Activated naive CD4-positive, alpha-beta T cell treated with anti-CD3 and anti-CD28 coated beads, Interleukin-2, amount 50 U/mL, for 24 hours (primary cell): ENCODE results near the gene TMEM11.
"Not testable (repeated sequence)": the region's sequence is repeated elsewhere in the genome, so short reads cannot be mapped to it uniquely, and the experiment has no call there.

Source experiments
- H3K27ac Mint-ChIP-seq: one replicate; pipeline ENCODE4 v1.8.0; 2021; ENCODE audit warnings: mild to moderate bottlenecking, mixed read lengths
- H3K27me3 Mint-ChIP-seq: one replicate; pipeline ENCODE4 v1.8.0; 2021; ENCODE audit warnings: mixed read lengths
- H3K36me3 Mint-ChIP-seq: one replicate; pipeline ENCODE4 v1.8.0; 2021; ENCODE audit warnings: mixed read lengths
- H3K4me1 Mint-ChIP-seq: one replicate; pipeline ENCODE4 v1.8.0; 2021; ENCODE audit warnings: mixed read lengths
- H3K4me3 Mint-ChIP-seq: one replicate; pipeline ENCODE4 v1.8.0; 2021; ENCODE audit warnings: mild to moderate bottlenecking, mixed read lengths
- H3K9me3 Mint-ChIP-seq: one replicate; pipeline ENCODE4 v1.8.0; 2021; ENCODE audit warnings: mixed read lengths

TMEM11 gene

DNA sequence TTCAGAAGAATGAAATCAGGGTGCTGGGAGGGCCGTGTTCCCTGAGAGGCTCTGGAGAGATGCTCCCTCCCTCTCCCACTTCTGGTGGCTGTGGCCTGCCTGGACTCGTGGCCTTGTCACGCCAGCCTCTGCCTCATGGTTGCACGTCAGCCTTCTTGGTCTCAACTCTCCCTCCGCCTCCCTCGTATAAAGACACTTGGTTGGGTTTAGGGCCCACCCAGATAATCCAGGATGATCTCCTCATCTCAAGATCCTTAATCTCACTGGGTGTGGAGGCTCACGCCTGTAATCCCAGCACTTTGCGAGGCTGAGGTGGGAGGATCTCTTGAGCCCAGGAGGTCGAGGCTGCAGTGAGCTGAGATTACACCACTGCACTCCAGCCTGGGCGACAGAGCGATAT lies 13.3 kb upstream of the TMEM11 start:
- not testable (repeated sequence) for H3K27me3 Mint-ChIP-seq, H3K4me1 Mint-ChIP-seq, H3K27ac Mint-ChIP-seq, H3K36me3 Mint-ChIP-seq, H3K4me3 Mint-ChIP-seq, H3K9me3 Mint-ChIP-seq

DNA sequence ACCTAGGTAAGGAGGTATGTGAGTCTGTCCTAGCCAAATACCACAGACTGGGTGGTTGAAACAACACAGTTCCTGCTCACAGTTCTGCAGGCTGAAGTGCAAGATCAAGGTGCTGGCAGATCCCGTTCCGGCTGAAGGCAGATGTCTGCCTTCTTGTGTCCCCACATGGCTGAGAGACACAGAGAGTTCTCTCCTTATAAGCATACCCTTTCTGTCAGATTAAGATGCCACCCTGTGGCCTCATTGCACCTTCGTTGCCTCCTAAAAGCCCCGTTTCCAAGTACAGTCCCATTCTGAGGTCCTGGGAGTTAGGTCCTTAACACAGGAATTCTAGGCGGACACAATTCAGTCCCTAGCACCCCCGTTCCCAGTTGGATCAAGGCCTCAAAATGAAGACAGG lies 9.1 kb upstream of the TMEM11 start:
- Mint-ChIP-seq H3K4me3 (no peak overlapping the region), H3K27ac (no peak overlapping the region), H3K27me3 (no peaks in the 10 kb centered on the region), H3K4me1 (peaks cover 7% of the 10 kb centered on the region), H3K9me3 (no peaks in the 10 kb centered on the region), H3K36me3 (peaks cover 15% of the 10 kb centered on the region)

DNA sequence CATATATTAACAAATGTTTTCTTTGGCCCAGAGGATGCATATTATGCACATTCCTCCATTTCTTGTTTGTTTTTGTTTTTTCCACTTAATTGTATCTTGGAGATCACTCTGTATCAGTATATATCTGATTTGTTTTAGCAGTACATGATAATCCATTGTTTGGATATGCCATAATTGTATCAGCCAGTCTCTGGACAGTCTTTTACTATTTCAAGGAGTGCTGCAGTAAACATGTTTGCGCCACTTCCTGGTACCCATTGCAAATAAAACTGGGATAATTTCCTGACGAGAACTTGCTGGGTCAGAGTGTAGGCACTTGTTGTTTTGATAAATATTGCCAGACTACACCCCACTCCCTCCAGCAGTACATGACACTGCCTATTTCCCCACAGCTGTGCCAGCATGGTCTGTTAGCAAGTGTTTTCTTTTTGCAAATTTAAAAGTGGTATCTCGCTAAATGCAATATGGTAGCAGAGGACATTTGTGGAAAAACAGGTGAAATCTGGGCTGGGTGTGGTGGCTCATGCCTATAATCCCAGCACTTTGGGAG lies 4.9 kb upstream of the TMEM11 start:
- Mint-ChIP-seq H3K27ac (no peak overlapping the region), H3K4me3 (no peak overlapping the region), H3K27me3 (no peaks in the 10 kb centered on the region), H3K4me1 (peaks cover 34% of the 10 kb centered on the region), H3K9me3 (no peaks in the 10 kb centered on the region), H3K36me3 (peaks cover 14% of the 10 kb centered on the region)

DNA sequence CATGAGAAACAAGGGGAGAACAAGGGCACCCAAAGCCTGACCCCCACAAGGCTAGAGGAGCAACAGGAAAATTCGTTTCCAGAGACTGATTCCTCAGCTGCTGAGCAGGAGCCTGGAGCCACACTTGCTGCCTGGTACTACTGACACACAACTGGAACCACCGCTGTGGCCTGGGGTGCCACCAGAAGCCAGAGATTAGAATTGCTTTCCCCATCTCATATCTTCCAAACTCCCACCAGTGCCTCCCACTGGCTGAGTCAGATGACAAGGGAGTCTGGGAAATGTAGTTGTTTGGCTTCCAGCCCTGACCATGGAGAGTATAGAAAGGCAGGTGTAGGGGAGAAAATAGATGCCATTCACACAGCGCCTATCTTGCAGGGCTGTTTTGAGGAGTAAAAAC lies 4.1 kb upstream of the TMEM11 start:
- peaks cover 14% of the 10 kb centered on the region for H3K36me3 Mint-ChIP-seq
- peaks cover 34% of the 10 kb centered on the region for H3K4me1 Mint-ChIP-seq
- H3K27ac Mint-ChIP-seq: no peak overlapping the region
- no peaks in the 10 kb centered on the region for H3K9me3 Mint-ChIP-seq
- H3K4me3 Mint-ChIP-seq: no peak overlapping the region
- H3K27me3 Mint-ChIP-seq: no peaks in the 10 kb centered on the region

DNA sequence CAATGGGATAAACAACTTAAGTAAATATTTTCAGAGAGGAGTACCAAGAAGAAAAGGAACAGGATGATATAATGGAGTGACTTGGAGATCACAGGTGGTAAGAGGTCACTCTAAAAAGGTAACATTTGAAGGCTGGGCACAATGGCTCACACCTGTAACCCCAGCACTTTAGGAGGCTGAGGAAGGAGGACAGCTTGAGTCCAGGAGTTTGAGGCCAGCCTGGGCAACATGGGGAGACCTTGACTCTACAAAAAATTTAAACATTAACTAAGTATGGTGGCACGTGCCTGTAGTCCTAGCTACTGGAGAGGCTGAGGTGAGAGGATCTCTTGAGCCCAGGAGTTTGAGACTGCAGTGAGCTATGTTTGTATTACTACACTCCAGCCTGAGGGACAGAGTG lies 3.4 kb upstream of the TMEM11 start:
- Mint-ChIP-seq H3K36me3 (peaks cover 12% of the 10 kb centered on the region), H3K4me1 (peaks cover 40% of the 10 kb centered on the region), H3K4me3 (peak overlapping the region; percentile 30), H3K9me3 (no peaks in the 10 kb centered on the region), H3K27ac (no peak overlapping the region), H3K27me3 (no peaks in the 10 kb centered on the region)

DNA sequence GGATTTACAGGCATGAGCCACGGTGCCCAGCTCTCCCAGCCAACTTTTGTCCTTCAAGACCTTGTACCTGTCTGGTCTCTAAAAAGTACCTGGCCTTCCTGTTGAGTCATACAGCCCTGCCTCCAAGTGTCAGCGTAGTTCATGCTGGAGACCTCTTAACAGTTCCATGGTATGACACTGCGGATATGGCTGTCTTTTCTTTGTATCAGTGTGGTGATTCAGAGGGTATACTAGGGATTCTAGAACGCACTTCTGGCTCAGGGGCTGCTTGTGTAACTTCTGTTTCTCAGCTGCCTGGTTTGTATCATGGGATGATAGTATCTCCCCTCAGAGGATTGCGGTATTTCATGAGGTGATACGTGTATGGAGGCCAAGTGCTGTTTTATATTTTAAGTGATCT lies 2.0 kb upstream of the TMEM11 start:
- Mint-ChIP-seq H3K27ac (peak overlapping the region; percentile 90), H3K27me3 (no peaks in the 10 kb centered on the region), H3K36me3 (peaks cover 2% of the 10 kb centered on the region), H3K9me3 (no peaks in the 10 kb centered on the region), H3K4me1 (peaks cover 53% of the 10 kb centered on the region), H3K4me3 (peak overlapping the region; percentile 93)

DNA sequence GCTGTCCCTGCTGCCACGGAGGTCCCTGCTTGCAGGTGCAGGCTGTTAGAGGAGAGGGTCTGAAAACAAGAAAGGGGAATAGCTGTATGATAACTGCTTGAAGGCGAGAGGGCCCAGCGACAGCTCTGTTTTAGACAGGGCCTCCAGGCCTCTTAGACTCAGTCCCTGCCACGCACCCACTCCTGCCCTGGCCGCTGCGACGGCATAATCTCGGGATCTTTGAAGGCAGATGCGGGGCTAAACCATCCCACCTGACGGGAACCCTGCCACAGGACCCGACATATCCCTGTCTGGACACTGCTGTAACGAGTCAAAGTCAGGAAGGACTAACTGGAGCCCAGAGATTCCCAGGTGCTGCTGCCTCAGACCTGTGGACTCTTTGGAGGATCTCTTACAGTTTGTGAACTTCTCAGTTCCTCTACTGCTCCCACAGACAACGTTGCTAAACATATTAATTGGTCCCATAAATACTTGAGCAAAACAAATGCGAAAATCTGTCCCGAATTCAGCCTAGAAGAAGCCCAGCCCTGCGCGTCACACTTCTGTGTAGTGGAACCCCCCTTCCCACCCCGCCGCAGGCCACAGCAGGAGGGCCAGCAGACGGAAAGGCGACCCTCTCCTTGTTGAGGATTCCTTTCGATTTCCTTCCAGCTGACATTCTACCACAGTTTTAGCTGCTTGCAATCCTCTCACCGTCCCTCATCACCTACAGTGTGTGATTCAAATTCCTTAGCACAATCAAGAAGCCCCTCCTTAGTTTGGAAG lies 998 bp upstream of the TMEM11 start:
- H3K27me3 Mint-ChIP-seq: no peaks in the 10 kb centered on the region
- peaks cover 63% of the 10 kb centered on the region for H3K4me1 Mint-ChIP-seq
- peak overlapping the region; percentile 93 for H3K4me3 Mint-ChIP-seq
- peak overlapping the region; percentile 90 for H3K27ac Mint-ChIP-seq
- H3K36me3 Mint-ChIP-seq: peaks cover 2% of the 10 kb centered on the region
- no peaks in the 10 kb centered on the region for H3K9me3 Mint-ChIP-seq

DNA sequence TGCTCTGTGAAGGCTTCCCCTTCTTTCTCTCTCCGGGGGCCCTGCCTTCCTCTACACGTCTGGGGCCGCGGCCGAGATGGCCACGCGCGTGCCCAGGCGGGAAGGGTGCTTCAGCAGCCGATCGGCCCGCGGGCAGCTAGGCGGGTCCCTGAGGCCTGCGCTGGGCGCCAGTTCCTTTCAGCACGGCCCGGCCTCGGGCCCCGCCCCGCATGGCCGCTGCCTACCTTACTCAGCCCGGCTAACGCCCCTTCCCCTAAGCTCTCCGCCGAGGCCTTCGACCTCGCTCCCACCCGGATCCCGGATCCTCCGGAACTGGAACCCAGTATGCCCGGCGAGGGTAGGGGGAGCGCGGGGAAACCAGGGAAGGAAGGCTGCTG lies 335 bp downstream of the TMEM11 start:
- H3K27me3 Mint-ChIP-seq: no peaks in the 10 kb centered on the region
- H3K4me1 Mint-ChIP-seq: peaks cover 62% of the 10 kb centered on the region
- peak overlapping the region; percentile 93 for H3K4me3 Mint-ChIP-seq

DNA sequence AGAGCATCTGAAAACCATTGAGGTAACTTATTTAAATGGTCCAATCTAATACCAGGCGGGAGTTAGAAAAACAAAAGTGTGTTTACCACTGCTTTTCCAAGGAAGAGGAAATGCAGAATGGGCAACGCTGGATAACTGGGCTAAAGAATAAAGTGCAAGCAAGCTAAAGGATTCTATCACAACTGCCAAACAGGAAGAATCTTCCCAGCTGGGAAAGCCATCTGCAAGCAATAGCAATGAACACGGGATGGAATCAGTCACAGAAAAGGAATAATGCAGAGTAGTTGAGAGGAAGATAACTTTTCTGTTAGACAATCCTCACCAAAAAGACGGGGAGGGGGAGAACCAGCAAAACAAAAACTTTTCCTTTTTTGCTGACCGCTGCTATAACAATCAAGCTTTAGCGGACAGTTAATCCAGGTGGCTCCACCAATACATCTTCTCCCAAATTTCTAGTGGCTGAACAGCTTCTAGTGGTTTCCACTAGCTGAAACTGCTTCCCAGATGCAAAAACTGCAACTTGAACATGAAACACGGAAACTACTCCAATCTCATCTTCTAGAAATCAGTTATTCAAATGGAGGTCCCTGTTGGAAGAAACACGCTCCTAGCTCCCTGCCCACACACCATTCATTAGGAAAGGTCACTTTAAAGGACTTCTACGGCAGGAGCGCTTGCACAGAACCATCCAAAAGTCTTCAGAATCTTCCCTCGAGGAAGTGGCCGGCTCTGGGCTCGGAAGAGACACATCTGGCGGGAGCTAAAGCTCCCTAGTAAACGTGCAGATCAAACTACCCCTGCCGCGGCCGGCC lies 929 bp downstream of the TMEM11 start:
- peak overlapping the region; percentile 89 for H3K27ac Mint-ChIP-seq
- H3K36me3 Mint-ChIP-seq: no peaks in the 10 kb centered on the region
- peaks cover 60% of the 10 kb centered on the region for H3K4me1 Mint-ChIP-seq

More for the DNA sequence above, 335 bp downstream of the TMEM11 start:
- H3K9me3 Mint-ChIP-seq: no peaks in the 10 kb centered on the region
- H3K27ac Mint-ChIP-seq: peak overlapping the region; percentile 89
- H3K36me3 Mint-ChIP-seq: peaks cover under 1% of the 10 kb centered on the region

DNA sequence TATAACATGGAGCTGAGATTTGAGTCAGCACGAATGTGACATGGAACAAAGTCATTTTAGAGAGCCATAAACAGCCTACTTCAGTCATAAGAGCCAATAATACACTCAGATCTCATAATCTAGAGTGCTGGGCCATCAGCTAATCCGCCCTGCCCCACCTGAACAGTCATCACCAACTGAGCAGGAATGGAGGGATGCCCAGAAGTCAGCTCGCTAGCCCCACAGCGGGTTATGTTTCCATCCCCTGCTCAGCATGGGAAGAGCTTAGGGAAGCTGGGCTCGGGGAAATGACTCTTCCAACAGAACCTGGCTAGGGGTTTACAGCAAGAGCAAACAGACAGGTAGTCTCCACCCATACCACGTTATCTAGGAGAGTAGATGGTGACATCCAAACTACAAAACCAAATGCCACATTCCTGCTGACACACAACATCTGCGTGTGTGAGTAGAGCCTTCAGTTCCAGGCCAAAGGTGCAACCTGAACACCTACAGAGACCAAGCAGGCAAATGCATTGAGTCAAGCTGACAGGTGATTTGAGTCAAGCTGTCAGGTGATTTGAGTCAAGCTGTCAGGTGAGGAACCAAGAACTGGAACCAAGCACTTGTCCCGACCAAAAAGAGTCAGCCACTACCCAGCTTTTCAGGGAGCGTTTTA lies 2.0 kb downstream of the TMEM11 start:
- Mint-ChIP-seq H3K9me3 (no peaks in the 10 kb centered on the region), H3K36me3 (no peaks in the 10 kb centered on the region), H3K4me3 (peak overlapping the region; percentile 93), H3K27me3 (no peaks in the 10 kb centered on the region), H3K4me1 (peaks cover 52% of the 10 kb centered on the region), H3K27ac (no peak overlapping the region)

More for the DNA sequence above, 929 bp downstream of the TMEM11 start:
- Mint-ChIP-seq H3K27me3 (no peaks in the 10 kb centered on the region), H3K9me3 (no peaks in the 10 kb centered on the region), H3K4me3 (peak overlapping the region; percentile 93)

DNA sequence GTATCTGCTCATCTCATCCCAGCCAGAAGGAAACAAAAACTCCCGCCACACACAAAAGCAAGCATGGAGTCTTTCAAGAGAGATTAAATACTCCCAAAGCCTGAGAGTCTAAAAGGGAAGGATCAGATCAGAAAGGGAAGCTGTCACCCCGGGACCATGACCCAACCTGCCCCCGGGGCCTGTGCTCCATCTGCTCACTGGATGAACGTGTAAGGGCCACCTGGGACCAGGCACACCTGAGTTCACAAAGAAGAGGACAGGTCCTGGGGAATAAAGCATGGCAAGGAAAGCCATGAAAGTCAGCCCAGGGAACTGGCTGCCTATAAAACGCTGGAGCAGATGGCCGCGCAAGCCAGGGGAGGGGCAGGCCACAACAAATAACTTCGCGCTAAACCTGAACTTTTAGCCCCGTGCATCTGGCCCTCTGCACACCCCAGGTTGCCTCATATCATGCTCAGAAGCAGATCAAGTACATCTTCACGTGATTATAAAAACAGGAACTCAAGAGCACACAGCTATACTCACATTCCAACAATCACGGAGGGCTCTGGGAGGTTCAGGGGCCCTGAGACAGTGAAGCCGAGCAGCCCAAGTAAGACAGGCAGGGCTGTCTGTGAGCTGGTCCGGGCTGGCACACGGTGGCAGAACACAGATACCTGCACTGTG lies 3.4 kb downstream of the TMEM11 start:
- H3K4me3 Mint-ChIP-seq: peak overlapping the region; percentile 19
- no peaks in the 10 kb centered on the region for H3K27me3 Mint-ChIP-seq
- H3K9me3 Mint-ChIP-seq: no peaks in the 10 kb centered on the region
- H3K4me1 Mint-ChIP-seq: peaks cover 52% of the 10 kb centered on the region
- no peak overlapping the region for H3K27ac Mint-ChIP-seq
- no peaks in the 10 kb centered on the region for H3K36me3 Mint-ChIP-seq

DNA sequence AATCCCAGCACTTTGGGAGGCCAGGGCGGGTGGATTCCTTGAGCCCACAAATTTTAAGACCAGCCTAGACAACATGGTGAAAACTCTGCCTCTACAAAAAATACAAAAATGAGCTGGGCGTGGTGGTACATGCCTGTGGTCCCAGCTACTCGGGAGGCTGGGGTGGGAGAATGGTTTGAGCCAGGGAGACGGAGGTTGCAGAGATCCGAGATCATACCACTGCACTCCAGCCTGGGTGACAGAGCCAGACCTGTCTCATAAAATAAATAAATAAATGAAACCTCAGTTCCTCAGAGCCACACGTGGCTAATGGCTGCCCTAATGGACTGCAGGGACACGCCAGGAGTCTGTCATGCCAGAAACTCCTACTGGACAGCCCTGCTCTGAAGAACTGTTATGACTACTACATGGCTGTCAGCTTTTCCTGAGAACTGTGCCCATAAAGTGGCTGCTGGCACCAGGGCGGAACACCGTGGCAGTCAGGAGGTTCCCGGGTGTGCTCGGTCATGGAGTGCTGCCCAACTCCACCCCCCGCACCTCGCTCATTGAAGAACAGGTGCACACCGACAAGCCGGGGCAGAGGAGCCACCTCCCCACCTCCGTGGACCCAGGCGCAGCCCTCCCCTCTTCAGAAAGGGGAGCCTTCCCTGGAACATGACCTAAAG lies 4.3 kb downstream of the TMEM11 start:
- H3K4me3 Mint-ChIP-seq: peak overlapping the region; percentile 11
- H3K27ac Mint-ChIP-seq: peak overlapping the region; percentile 30
- H3K4me1 Mint-ChIP-seq: peaks cover 53% of the 10 kb centered on the region
- H3K36me3 Mint-ChIP-seq: no peaks in the 10 kb centered on the region
- no peaks in the 10 kb centered on the region for H3K9me3 Mint-ChIP-seq
- H3K27me3 Mint-ChIP-seq: no peaks in the 10 kb centered on the region

DNA sequence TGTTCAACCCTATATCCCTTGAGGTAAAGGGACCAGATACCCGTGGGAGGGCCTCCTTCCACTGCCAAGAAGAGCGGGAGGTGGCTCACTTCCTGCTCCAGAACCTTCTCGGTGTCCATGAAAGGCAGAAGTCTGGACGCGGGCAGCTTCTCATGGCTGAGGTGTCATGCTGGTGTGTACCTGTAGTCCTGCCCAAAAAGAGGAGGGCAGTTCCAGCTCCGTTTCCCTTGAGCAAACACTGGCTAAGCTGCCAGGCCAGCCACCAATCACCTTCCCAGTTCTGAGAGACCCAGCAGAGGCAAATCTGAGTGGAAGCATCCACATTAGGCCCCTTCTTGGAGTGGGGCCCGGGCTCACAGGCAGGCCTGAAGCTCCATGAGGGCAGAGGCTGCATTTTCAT lies 5.6 kb downstream of the TMEM11 start:
- H3K27me3 Mint-ChIP-seq: no peaks in the 10 kb centered on the region
- H3K4me3 Mint-ChIP-seq: no peak overlapping the region
- no peaks in the 10 kb centered on the region for H3K36me3 Mint-ChIP-seq
- H3K27ac Mint-ChIP-seq: no peak overlapping the region
- H3K4me1 Mint-ChIP-seq: peaks cover 63% of the 10 kb centered on the region
- H3K9me3 Mint-ChIP-seq: no peaks in the 10 kb centered on the region

DNA sequence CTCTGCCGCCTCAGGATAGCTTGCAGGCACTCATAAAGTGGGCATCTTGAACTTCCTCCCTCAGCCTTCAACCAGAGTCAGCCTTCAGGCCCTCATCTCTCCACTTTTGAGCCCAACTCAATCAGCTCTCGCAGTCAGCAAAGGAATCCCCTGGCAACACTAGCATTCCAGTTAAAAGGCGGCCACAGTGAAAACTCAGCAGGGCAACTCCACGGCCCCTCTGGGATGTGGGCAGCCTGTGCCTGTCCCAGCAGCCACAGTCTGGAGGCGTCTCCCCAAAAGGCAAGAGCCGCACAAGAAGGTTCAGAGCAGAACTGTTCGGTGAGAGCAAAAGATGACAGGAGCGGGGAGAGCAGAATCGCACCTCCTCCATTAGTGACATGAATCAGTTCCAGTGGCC lies 9.0 kb downstream of the TMEM11 start:
- no peaks in the 10 kb centered on the region for H3K36me3 Mint-ChIP-seq
- no peak overlapping the region for H3K4me3 Mint-ChIP-seq
- no peak overlapping the region for H3K27ac Mint-ChIP-seq
- peaks cover 48% of the 10 kb centered on the region for H3K4me1 Mint-ChIP-seq
- no peaks in the 10 kb centered on the region for H3K9me3 Mint-ChIP-seq
- H3K27me3 Mint-ChIP-seq: no peaks in the 10 kb centered on the region

DNA sequence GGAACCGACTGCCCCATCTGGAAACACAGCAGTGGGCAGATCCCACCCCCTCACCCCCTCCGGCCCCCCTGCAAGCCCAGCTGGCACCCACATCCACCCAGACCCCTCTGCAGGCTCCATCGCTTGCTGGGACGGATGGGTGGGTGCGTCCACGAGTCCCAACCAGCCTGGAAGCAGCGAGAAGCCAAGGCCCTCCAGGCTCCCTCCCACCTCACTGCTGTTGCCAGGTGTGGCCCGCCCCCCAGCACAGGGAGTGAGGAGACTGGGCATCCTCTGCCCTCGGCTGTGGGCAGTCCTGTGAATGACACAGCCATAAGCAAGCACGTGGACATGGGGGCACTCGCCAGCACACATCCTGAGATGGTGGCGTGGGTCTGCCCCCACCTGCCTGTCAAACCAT lies 11.4 kb downstream of the TMEM11 start:
- Mint-ChIP-seq H3K9me3 (no peaks in the 10 kb centered on the region), H3K4me3 (no peak overlapping the region), H3K36me3 (no peaks in the 10 kb centered on the region), H3K27ac (no peak overlapping the region), H3K27me3 (no peaks in the 10 kb centered on the region), H3K4me1 (peaks cover 43% of the 10 kb centered on the region)
